Mucosa of rectum (tissue), 2 donors: ENCODE results near the gene ANKRD45.
"Not testable (repeated sequence)": the region's sequence is repeated elsewhere in the genome, so short reads cannot be mapped to it uniquely, and the experiment has no call there.

ENCODE experiments used
- H3K27ac ChIP-seq, 2 donors: one replicate each; pipeline ENCODE4 v1.7.0; 2013; ENCODE audit warnings: inconsistent platforms in 2 of 2, low read depth in 2 of 2, low read length in 2 of 2
- H3K27me3 ChIP-seq, 2 donors: one replicate each; pipeline ENCODE4 v1.7.0; 2013; ENCODE audit warnings: low read length in 2 of 2; ENCODE audit not compliant: control insufficient read depth in 2 of 2, insufficient read depth in 2 of 2
- H3K36me3 ChIP-seq, 2 donors: one replicate each; pipeline ENCODE4 v1.7.0; 2013; ENCODE audit warnings: low read length in 2 of 2; ENCODE audit not compliant: control insufficient read depth in 2 of 2, insufficient read depth in 2 of 2
- H3K4me1 ChIP-seq, 2 donors: one replicate each; pipeline ENCODE4 v1.7.0; 2013; ENCODE audit warnings: low read length in 2 of 2, mild to moderate bottlenecking in 1 of 2; ENCODE audit not compliant: control insufficient read depth in 2 of 2, insufficient read depth in 2 of 2
- H3K4me3 ChIP-seq, 2 donors: one replicate each; pipeline ENCODE4 v1.7.0; 2013; ENCODE audit warnings: low read length in 2 of 2
- H3K9ac ChIP-seq, 2 donors: one replicate each; pipeline ENCODE4 v1.7.0; 2013; ENCODE audit warnings: low read length in 2 of 2, low read depth in 1 of 2, mild to moderate bottlenecking in 1 of 2
- H3K9me3 ChIP-seq, 2 donors: one replicate each; pipeline ENCODE4 v1.7.0; 2013; ENCODE audit warnings: low read length in 2 of 2; ENCODE audit not compliant: control insufficient read depth in 2 of 2
- donor health status: healthy.
- donor health status: Normal muscosa, but diverticular disease.

The ANKRD45 gene

DNA sequence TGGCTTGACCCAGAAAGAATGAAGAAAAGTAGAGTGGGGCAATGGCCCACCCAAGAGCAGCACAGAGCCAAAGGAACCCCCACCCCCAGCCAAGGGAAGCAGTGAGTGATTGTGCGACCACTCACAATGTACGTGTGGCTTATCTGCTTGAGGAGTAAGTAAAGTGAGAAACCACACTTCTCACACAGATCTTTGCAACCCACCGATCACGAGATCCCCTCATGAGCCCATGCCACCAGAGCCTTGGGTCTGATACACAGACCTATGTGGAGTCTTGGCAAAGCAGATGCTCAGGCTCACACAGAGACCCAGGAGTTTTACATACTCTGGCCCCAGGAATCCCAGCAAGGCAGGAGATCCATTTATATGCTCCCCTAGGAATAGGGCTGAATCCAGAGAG, 52.8 kb downstream of the ANKRD45 start:
- Histone ChIP-seq H3K9me3 (no peaks in the 10 kb centered on the region), H3K27ac (no peak overlapping the region), H3K9ac (no peak overlapping the region), H3K27me3 (no peaks in the 10 kb centered on the region), H3K4me3 (no peak overlapping the region), H3K4me1 (no peaks in the 10 kb centered on the region), H3K36me3 (no peaks in the 10 kb centered on the region)

GRCh38 chr1:173613086-173613485, 56.6 kb downstream of the ANKRD45 start:
- not testable (repeated sequence) for H3K27me3 ChIP-seq, H3K4me3 ChIP-seq

GRCh38 chr1:173608503-173609216, 61.0 kb downstream of the ANKRD45 start:
- no peaks in the 10 kb centered on the region for H3K36me3 ChIP-seq
- no peaks in the 10 kb centered on the region for H3K27me3 ChIP-seq
- H3K4me3 ChIP-seq, result no peak overlapping the region
- no peaks in the 10 kb centered on the region for H3K9me3 ChIP-seq
- no peak overlapping the region for H3K27ac ChIP-seq
- no peaks in the 10 kb centered on the region for H3K4me1 ChIP-seq
- H3K9ac ChIP-seq, result no peak overlapping the region

More at GRCh38 chr1:173613086-173613485, 56.6 kb downstream of the ANKRD45 start:
- H3K9me3 ChIP-seq, H3K27ac ChIP-seq, H3K36me3 ChIP-seq, H3K9ac ChIP-seq, H3K4me1 ChIP-seq: not testable (repeated sequence)

DNA sequence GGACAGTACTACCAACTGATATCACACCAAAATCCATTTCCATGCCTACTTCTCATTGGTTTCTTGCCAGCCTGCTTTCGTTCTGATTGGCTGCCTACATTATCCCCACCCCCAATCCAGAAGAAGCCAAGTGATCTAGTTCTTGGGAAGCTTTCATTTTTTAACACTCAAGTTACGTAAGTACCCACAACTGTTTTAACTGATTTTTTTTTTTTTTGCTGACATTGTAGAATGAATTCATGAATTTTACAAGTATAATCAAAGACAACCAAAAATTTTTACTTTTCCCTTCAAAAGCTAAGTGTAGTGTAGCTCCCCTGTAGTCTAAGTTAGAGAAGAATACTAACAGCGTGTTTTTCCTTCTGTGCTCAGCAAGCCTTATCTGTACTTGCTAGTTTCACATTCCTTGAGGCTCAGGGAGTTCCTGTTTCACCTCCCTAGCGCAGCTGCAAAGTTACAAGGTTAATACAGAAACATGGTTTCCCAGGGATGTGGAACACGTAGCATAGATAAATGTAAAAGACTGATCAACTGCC, 66.5 kb downstream of the ANKRD45 start, which contains the start of gene SLC9C2:
Gene SLC9C2, minus strand, starts transcription at position 17 of the 536 bp plus-strand sequence. CDS start 1,296 bp downstream, outside the sequence.
- H3K4me3 ChIP-seq, result no peak within 1 kb of the TSS
- H3K36me3 ChIP-seq, result no peaks in the 10 kb centered on the region
- no peaks in the 10 kb centered on the region for H3K27me3 ChIP-seq
- H3K9me3 ChIP-seq, result no peaks in the 10 kb centered on the region
- H3K27ac ChIP-seq, result no peak within 1 kb of the TSS
- H3K9ac ChIP-seq, result no peak within 1 kb of the TSS
- no peaks in the 10 kb centered on the region for H3K4me1 ChIP-seq

- Histone ChIP-seq H3K27ac (no peak overlapping the region), H3K27me3 (peaks cover 0 to 1% of the 10 kb centered on the region in 2 donors), H3K9ac (no peak overlapping the region), H3K36me3 (no peaks in the 10 kb centered on the region), H3K9me3 (no peaks in the 10 kb centered on the region), H3K4me1 (no peaks in the 10 kb centered on the region), H3K4me3 (no peak overlapping the region)
Observed at GRCh38 chr1:173601588-173601987, 68.1 kb downstream of the ANKRD45 start.

GRCh38 chr1:173596097-173596825, 73.4 kb downstream of the ANKRD45 start:
- H3K27ac ChIP-seq, result no peak overlapping the region
- no peaks in the 10 kb centered on the region for H3K9me3 ChIP-seq
- H3K9ac ChIP-seq, result no peak overlapping the region
- no peaks in the 10 kb centered on the region for H3K4me1 ChIP-seq
- H3K36me3 ChIP-seq, result no peaks in the 10 kb centered on the region
- H3K27me3 ChIP-seq, result peaks cover 0 to 1% of the 10 kb centered on the region in 2 donors
- H3K4me3 ChIP-seq, result no peak overlapping the region

- H3K9me3 ChIP-seq, H3K4me3 ChIP-seq, H3K27ac ChIP-seq, H3K9ac ChIP-seq, H3K27me3 ChIP-seq, H3K36me3 ChIP-seq, H3K4me1 ChIP-seq: not testable (repeated sequence)
Observed at GRCh38 chr1:173591138-173591537, 78.5 kb downstream of the ANKRD45 start.

DNA sequence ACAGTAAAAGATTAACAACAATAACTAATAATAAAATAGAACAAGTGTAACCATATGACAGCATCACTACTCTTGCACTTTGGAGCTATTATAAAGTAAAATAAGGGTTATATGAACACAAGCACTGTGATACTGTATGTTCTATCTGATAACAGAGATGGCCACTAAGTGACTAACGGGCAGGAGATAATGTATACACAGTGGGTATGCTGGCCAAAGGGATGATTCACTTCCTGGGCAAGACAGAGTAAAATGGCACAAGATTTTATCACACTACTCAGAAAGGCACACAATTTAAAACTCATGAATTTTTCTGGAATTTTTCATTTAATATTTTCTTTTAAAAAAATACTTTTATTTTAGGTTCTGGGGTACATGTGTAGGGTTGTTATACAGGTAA, 79.1 kb downstream of the ANKRD45 start:
- Histone ChIP-seq H3K9ac (no peak overlapping the region), H3K27me3 (no peaks in the 10 kb centered on the region), H3K4me3 (no peak overlapping the region), H3K36me3 (no peaks in the 10 kb centered on the region), H3K27ac (no peak overlapping the region), H3K4me1 (no peaks in the 10 kb centered on the region), H3K9me3 (no peaks in the 10 kb centered on the region)

DNA sequence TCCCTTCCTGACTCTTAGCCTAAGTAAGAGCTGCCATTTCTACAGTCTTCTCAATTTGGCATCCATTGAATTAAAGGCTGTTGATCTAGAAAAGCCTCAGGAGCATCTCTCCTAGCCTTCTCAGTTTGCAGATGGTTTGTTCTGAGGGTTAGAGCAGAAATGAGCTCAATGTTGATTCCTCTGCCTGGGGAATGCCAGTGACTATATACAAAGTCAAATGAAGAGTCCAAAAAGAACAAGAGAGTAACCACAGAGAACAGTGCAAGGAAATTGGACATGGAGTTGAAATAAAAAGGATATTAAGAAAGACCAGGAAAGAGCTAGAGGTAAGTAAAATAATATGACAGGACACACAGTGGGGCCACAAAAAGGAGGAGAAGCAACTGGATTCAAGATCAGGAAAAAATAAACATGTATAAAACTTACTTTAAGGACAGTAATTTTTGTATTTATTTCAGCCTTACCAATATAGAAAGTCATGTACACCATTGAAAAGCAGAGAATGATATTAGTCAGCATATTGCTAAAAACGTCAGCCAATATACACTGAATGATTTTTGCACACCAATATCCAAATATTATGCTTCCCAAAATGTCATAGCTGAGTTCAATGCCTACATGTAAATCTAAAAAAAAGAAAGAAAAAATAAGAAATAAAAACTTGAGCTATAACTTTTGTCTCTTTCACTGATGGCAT, 88.1 kb downstream of the ANKRD45 start:
- Histone ChIP-seq H3K4me3 (no peak overlapping the region), H3K27me3 (no peaks in the 10 kb centered on the region), H3K9me3 (no peaks in the 10 kb centered on the region), H3K4me1 (no peaks in the 10 kb centered on the region), H3K36me3 (no peaks in the 10 kb centered on the region), H3K9ac (no peak overlapping the region), H3K27ac (no peak overlapping the region)

DNA sequence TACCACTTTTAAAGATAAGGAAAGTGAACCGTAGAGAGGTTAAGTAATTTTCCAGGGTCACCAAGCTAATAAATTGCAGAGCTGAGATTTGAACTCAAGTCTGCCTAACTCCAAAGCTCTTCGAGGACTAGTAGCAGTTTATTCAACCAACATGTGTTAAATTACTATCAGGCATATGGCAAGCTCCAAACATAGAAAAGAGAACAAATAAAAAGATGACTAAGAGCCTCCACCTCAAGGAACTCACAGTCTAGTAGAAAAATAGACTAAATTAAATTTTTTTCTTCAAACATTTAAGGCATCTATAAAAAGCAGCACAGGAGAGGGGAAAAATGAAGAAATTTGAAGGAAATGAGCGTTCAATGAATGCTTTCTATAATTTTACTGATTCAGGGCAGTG, 89.0 kb downstream of the ANKRD45 start:
- no peak overlapping the region for H3K4me3 ChIP-seq

More for the DNA sequence above, 89.0 kb downstream of the ANKRD45 start:
- H3K9ac ChIP-seq, result no peak overlapping the region
- no peaks in the 10 kb centered on the region for H3K4me1 ChIP-seq
- no peak overlapping the region for H3K27ac ChIP-seq
- no peaks in the 10 kb centered on the region for H3K9me3 ChIP-seq
- H3K36me3 ChIP-seq, result no peaks in the 10 kb centered on the region
- no peaks in the 10 kb centered on the region for H3K27me3 ChIP-seq
